GM12865 (cell line): ENCODE measurements around the gene MEOX1.

Source experiments
- DNase-seq: peaks from one replicate; pipeline ENCODE4 v3.0.0; 2010; ENCODE audit warnings: low read depth
- H3K4me3 ChIP-seq: 2 replicates; pipeline ENCODE4 v1.5.1; 2011; ENCODE audit warnings: mild to moderate bottlenecking, low read depth, low read length, control low read depth
- TF ChIP-seq, protein P1 (sequence below): IDR thresholded peaks from 2 replicates; pipeline ENCODE4 v1.5.1; 2011; ENCODE audit warnings: low read length, control low read depth, low read depth, inconsistent platforms; ENCODE audit not compliant: insufficient read depth; ENCODE audit errors: missing control alignments

The MEOX1 gene

GRCh38 chr17:43680461-43680860 lies 18.7 kb upstream of the MEOX1 start:
- TF ChIP-seq, protein P1, sequence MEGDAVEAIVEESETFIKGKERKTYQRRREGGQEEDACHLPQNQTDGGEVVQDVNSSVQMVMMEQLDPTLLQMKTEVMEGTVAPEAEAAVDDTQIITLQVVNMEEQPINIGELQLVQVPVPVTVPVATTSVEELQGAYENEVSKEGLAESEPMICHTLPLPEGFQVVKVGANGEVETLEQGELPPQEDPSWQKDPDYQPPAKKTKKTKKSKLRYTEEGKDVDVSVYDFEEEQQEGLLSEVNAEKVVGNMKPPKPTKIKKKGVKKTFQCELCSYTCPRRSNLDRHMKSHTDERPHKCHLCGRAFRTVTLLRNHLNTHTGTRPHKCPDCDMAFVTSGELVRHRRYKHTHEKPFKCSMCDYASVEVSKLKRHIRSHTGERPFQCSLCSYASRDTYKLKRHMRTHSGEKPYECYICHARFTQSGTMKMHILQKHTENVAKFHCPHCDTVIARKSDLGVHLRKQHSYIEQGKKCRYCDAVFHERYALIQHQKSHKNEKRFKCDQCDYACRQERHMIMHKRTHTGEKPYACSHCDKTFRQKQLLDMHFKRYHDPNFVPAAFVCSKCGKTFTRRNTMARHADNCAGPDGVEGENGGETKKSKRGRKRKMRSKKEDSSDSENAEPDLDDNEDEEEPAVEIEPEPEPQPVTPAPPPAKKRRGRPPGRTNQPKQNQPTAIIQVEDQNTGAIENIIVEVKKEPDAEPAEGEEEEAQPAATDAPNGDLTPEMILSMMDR, result no peak
- no peak overlapping the region for H3K4me3 ChIP-seq
- DNase-seq, result no peak

GRCh38 chr17:43679911-43680310 lies 18.2 kb upstream of the MEOX1 start:
- no peak for DNase-seq
- H3K4me3 ChIP-seq, result no peak overlapping the region
- TF ChIP-seq, protein P1, result no peak

DNA sequence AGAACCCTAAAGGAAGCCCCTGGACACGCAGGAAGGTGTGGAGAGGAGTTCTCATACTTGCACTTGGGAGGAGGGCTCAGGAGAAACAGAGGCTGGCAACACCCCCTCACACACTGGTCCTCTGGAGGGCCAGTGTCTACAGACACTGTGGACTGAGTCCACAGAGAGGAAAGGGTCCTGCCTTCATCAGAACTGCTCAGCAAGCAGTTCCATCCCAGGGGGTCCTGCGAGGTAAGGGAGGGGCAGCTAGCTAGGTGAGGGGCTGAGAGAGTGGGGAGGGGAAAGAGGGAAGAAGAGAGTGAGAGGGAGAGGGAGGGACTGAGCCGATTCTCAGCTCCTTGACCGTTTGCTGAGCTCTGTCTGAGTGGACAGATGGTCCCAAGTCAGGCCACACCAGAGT lies 17.7 kb upstream of the MEOX1 start:
- no peak for DNase-seq
- TF ChIP-seq, protein P1, result no peak
- no peak overlapping the region for H3K4me3 ChIP-seq

DNA sequence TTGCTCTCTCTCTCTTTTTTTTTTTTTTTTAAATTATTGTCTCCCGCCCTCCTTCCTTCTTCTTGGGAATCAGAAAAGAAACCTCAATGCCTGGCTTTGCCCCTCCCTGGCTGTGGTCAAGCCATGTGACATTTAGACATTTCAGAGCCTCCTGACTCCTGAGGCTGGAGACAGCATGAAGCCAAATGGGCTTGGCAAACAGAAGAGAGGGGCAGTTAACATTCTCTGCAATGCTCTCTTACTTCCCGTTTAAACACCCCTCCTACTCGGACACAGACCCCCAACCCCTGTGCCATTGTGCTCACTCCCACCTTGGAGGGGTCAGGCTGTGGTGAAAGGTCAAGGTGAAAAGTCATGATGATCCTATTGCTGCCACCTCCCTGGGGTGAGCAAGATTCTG lies 14.7 kb upstream of the MEOX1 start:
- no peak overlapping the region for H3K4me3 ChIP-seq
- TF ChIP-seq, protein P1, result no peak
- no peak for DNase-seq

DNA sequence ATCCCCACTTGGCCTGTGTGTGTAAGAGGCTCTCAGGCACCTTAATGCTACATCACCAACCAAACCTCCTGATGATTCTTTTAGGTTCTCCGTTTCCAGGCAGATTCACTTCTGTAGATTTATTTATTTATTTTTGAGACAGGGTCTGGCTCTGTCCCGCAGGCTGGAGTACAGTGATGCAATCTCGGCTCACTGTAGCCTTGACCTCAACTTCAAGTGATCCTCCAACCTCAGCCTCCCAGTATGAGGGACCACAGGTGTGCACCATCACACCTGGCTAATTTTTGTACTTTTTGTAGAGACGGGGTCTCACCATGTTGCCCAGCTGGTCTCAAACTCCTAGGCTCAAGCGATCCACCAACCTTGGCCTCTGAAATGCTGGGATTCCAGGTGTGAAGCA lies 12.7 kb upstream of the MEOX1 start:
- no peak for DNase-seq
- TF ChIP-seq, protein P1, result no peak
- H3K4me3 ChIP-seq, result no peak overlapping the region

DNA sequence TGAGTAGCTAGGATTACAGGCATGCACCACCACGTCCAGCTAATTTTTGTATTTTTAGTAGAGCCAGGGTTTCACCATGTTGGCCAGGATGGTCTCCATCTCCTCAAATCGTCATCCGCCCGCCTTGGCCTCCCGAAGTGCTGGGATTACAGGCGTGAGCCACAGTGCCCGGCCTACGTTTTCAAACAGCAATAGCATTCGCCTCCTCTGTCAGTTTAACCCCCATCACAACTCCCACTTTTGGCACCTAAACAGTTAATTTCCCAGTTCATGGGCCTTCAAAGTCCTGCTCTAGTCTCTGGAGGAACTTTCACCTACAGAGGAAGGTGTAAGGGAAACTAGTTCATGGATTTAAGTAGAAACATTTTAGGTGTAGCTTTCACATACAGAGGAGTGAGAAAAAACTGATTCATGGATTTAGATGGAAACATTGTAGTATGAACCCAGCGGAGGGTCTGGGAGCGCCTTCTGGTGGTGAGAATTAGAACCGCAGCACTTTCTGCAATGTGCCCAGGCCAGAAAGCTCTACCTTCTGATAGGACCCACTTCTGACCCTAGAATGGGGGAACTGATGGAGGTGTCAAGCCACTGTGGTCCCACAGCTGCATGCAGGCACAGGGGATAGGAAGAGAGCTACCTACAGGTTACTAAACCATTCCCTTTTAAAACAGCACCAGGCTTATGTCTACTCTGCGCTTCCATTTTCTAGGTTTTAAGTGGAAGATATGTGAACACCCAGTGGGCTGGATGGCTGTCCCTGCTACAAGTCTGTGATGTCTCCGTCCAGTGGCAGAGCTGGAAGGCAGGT lies 12.0 kb upstream of the MEOX1 start:
- H3K4me3 ChIP-seq, result no peak overlapping the region
- DNase-seq, result peak; percentile 67
- TF ChIP-seq, protein P1, result peak; percentile 91
